ENCODE results near the gene WDR4.
"Not testable (repeated sequence)": the region's sequence is repeated elsewhere in the genome, so short reads cannot be mapped to it uniquely, and the experiment has no call there.

The WDR4 gene

DNA sequence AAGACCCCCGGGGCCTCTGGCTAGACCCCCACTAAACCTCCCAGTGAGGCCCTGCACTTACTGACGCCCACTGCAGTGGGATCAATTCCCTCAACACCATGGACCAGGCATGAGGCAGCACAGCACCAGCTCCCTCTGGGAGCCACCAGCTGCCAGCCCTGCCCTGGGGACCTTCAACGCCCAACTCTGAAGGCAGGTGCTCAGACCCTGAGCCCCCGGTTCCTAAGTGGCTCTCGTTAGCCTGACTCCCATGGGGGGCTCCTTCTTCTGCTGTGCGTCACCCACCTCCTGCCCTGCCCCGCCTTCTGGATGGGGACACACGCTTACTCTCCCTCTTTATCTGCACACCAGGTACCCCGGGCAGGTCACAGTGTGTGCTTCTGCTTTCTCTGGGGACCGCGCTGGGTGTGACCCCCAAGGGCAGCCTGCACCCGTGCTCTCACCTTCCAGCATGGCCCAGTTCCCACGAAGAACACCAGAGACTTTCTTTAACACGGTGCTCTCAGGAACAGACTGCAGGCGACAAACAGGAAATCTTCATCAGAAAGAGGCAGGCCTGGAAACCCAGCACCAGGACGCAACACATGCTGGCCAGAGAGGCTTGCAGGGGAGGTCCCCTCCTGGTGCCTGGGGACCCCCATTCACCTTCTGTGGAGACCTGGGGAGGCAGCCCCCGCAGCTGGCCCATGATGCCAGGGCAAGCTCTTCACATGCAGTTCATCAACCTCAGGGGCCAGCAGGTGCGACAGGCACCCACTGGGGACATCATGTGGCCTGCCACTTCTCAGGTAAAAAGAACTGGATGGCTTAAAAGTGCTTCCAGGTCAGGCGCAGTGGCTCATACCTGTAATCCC is 27.3 kb downstream of the WDR4 start:
- no peak for DNase-seq

DNA sequence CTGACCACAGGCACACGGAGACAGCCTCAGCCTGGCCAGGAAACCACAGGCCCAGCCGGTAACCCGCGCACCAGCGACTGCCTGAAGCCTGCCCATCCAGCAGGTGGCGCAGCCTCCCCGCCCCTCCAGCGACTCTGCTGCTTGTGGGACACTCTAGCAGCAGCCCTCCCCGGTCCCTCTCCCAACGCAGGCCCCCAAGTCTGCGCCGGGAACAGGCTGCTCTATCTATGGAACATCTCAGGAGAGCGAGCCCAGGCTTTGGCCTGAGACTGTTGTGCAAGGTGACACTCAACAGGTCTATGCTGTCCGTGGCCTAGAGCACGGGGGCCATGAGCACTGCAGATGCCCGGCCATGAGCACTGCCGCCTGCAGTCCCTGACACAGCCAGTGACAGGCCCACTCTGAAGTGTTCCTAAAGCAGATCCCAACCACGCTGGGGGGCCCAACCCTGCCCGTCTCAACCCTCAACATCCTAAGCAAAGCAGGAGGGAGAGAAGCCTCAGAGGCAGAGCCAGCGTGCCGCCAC is 28.4 kb downstream of the WDR4 start:
- no peak for DNase-seq

GRCh38 chr21:42850463-42850862 is 28.9 kb downstream of the WDR4 start:
- no peak for DNase-seq

GRCh38 chr21:42849759-42850412 is 29.5 kb downstream of the WDR4 start:
- DNase-seq = no peak

- no peak for DNase-seq
Measured at GRCh38 chr21:42848932-42849758, 30.2 kb downstream of the WDR4 start.

DNA sequence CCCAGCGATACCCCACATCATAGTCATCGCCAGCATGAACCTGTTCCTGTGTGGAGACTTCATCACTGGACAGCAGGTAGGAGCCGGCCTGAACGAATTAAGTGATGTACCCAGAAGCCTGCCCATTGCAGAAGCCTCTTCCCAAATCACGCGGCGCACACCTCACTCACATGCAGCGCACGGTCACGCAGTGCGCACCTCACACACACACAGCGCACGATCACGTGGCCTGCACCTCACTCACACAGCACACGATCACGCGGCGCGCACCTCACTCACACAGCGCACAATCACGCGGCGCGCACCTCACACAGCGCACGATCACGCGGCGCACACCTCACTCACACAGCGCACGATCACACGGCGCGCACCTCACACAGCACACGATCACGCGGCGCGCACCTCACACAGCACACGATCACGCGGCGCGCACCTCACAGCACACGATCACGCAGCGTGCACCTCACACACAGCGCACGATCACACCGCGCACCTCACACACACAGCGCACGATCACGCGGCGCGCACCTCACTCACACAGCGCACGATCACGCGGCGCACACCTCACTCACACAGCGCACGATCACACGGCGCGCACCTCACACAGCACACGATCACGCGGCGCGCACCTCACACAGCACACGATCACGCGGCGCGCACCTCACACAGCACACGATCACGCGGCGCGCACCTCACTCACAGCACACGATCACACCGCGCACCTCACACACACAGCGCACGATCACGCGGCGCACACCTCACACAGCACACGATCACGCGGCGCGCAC is 31.0 kb downstream of the WDR4 start:
- DNase-seq = not testable (repeated sequence)

GRCh38 chr21:42847726-42848125 is 31.6 kb downstream of the WDR4 start:
- DNase-seq = no peak

- no peak for DNase-seq
Measured at GRCh38 chr21:42847051-42847707, 32.2 kb downstream of the WDR4 start.

- no peak for DNase-seq
Measured at GRCh38 chr21:42846221-42846620, 33.1 kb downstream of the WDR4 start.

GRCh38 chr21:42845296-42845965 is 33.9 kb downstream of the WDR4 start:
- DNase-seq = no peak

GRCh38 chr21:42844411-42845113 is 34.8 kb downstream of the WDR4 start:
- no peak for DNase-seq

DNA sequence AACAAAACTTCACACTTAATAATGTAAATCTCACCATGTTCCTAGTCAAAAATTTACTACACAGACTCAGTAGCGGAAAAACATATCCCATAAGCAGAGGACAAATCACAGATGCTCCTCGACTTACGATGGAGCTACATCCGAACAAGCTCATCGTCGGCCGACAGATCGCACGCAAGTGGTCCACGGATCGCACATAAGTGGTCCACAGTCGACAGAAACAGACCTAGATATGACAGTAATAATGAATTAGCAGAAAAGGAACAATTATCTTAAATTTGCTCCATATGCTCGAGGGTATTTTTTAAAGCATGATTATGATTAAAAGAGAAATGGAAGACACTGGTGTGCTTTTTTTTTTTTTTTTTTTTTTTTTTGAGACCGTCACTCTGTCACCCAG is 36.3 kb downstream of the WDR4 start:
- DNase-seq = no peak

GRCh38 chr21:42841916-42842655 is 37.3 kb downstream of the WDR4 start:
- DNase-seq = not testable (repeated sequence)

DNA sequence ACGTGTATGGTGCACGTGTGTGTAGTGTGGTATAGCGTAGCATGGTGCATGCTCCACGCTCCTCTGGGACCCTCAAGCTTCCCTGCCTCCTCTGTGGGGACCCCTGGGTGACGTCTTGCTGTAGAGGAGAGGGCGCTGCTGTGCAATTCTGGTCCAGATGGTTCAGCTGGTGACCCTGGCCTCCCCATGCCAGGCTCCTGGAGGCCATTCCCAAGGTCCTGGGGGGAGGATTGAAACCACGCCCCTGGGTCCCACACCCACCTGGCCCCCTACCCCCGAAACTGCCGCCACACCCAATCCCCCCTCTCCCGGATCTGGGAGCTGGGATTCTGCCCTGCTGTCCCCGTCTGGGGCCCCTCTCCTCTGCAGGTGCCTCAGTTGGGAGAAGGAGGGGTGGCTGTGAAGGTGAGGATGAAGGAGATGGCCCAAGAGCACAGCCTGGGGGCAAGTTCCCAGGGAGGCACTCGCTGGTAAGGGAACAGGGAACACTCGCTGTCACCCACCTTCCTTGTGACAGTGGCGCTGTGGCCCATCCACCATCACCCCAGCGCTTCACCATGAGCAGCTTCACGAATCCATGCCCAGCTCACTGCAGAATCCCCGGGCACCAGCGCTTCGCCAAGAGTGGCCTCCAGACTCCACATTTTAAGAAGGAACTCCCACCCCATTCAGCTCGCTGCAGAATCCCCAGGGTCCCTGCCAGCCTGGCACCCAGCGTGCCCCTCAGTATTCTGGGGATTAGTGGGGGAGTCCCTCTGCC is 38.0 kb downstream of the WDR4 start:
- DNase-seq = no peak

- DNase-seq = no peak
Measured at GRCh38 chr21:42840411-42841155, 38.8 kb downstream of the WDR4 start.

- no peak for DNase-seq
Measured at GRCh38 chr21:42839271-42840231, 39.8 kb downstream of the WDR4 start.

DNA sequence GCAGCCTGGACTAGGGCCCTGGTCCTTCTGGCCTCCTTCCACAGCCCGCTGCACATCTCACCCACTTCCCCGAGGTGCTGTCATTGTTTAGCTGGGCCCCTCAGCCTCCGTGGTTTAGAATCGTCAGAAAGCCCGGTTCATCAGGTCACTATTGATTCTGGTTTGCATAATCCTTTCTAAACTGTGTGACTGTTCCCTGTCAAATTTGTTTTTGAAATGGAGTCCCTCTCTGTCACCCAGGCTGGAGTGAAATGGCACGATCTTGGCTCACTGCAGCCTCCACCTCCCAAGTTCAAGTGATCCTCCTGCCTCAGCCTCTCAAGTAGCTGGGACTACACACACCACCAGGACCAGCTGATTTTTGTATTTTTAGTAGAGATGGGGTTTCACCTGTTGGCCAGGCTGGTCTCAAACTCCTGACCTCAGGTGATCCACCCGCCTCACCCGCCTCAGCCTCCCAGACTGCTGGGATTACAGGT is 41.1 kb downstream of the WDR4 start:
- DNase-seq = not testable (repeated sequence)
